ENCODE data around the gene WFS1.

- no peak for TF ChIP-seq CTCF (IDR thresholded peaks at IDR 0.05)
- no peak for TF ChIP-seq POLR2A (IDR thresholded peaks at IDR 0.05)
- no peak for TF ChIP-seq POLR2AphosphoS5 (IDR thresholded peaks at IDR 0.05; ENCODE audit: insufficient read depth in 1 of 2, low read depth in 1 of 2)
Observed at GRCh38 chr4:6259886-6260285, 9.8 kb upstream of the WFS1 start.
